Activated naive CD8-positive, alpha-beta T cell treated with anti-CD3 and anti-CD28 coated beads for 36 hours (primary cell): ENCODE measurements around the gene TCP11. TPM values are rescaled to one million over a fixed set of nuclear protein-coding genes. Genes with fewer than 3 reads are reported as not detected.

Experiments used
- DNase-seq: peaks from one replicate; pipeline ENCODE4 v3.0.0; 2021
- H3K27ac Mint-ChIP-seq: one replicate; pipeline ENCODE4 v1.8.0; 2022; ENCODE audit warnings: mild to moderate bottlenecking, moderate library complexity, mixed read lengths
- H3K27me3 Mint-ChIP-seq: one replicate; pipeline ENCODE4 v1.8.0; 2022; ENCODE audit warnings: mild to moderate bottlenecking, mixed read lengths
- H3K36me3 Mint-ChIP-seq: one replicate; pipeline ENCODE4 v1.8.0; 2021; ENCODE audit warnings: mild to moderate bottlenecking, mixed read lengths
- H3K4me1 Mint-ChIP-seq: one replicate; pipeline ENCODE4 v1.8.0; 2021; ENCODE audit warnings: mixed read lengths
- H3K4me3 Mint-ChIP-seq: one replicate; pipeline ENCODE4 v1.8.0; 2022; ENCODE audit warnings: mild to moderate bottlenecking, moderate library complexity, mixed read lengths
- H3K9me3 Mint-ChIP-seq: one replicate; pipeline ENCODE4 v1.8.0; 2022; ENCODE audit warnings: mixed read lengths
- total RNA-seq, 2 experiments: library from RNA; stranded (reverse); gene quantifications; one replicate each; pipeline ENCODE4 v1.2.3, GENCODE V29; 2021

The TCP11 gene
- total RNA-seq, 2 experiments from 2014 or later: not detected

DNA sequence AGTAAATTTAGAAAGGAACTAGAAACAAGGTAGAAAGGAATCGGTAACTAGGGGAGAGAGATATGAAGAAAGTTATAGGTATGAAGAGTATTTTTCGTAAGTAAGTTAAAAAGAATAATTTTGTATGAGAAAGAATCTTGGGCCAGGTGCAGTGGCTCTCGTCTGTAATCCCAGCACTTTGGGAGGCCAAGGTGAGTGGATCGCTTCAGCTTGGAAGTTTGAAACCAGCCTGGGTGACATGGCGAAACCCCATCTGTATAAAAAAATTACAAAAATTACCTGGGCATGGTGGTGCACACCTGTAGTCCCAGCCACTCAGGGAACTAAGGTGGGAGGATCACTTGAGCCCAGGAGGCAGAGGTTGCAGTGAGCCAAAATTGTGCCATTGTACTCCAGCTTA, 42.0 kb downstream of the TCP11 start:
- H3K4me1 Mint-ChIP-seq: no peaks in the 10 kb centered on the region
- no peak overlapping the region for H3K4me3 Mint-ChIP-seq
- H3K9me3 Mint-ChIP-seq: no peaks in the 10 kb centered on the region
- no peak for DNase-seq
- no peaks in the 10 kb centered on the region for H3K27me3 Mint-ChIP-seq
- H3K36me3 Mint-ChIP-seq: no peaks in the 10 kb centered on the region
- H3K27ac Mint-ChIP-seq: no peak overlapping the region

- no peak overlapping the region for H3K4me3 Mint-ChIP-seq
- no peaks in the 10 kb centered on the region for H3K4me1 Mint-ChIP-seq
- DNase-seq: no peak
- H3K27me3 Mint-ChIP-seq: no peaks in the 10 kb centered on the region
- H3K27ac Mint-ChIP-seq: no peak overlapping the region
- no peaks in the 10 kb centered on the region for H3K9me3 Mint-ChIP-seq
- no peaks in the 10 kb centered on the region for H3K36me3 Mint-ChIP-seq
Measured at GRCh38 chr6:35096129-35096862, 44.8 kb downstream of the TCP11 start.

GRCh38 chr6:35094183-35094582, 47.0 kb downstream of the TCP11 start:
- Mint-ChIP-seq H3K36me3 (no peaks in the 10 kb centered on the region), H3K27me3 (no peaks in the 10 kb centered on the region), H3K27ac (no peak overlapping the region), H3K4me3 (no peak overlapping the region), H3K4me1 (no peaks in the 10 kb centered on the region), H3K9me3 (no peaks in the 10 kb centered on the region)
- DNase-seq: no peak

DNA sequence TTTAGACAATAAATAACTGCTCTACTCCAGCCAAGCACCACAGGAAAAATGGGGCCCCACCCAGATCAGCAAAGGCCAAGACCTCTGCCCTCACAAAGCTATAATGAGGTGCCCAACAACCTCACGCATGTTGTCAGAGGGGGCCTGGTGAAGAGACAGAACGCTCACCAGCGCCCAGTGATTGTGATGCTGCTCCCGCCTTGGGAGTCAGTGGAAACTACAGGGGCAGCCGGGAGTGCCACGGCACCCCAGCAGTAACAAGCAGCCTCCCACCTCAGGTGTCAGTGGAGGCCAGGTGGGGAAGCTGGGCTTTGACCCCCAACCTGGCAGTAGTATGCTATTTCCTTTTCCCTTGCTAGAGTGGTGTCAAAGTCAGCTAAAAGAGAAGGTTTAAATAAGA, 47.4 kb downstream of the TCP11 start:
- H3K4me3 Mint-ChIP-seq: no peak overlapping the region
- no peaks in the 10 kb centered on the region for H3K4me1 Mint-ChIP-seq
- H3K36me3 Mint-ChIP-seq: no peaks in the 10 kb centered on the region
- DNase-seq: no peak
- H3K27ac Mint-ChIP-seq: no peak overlapping the region
- no peaks in the 10 kb centered on the region for H3K27me3 Mint-ChIP-seq
- H3K9me3 Mint-ChIP-seq: no peaks in the 10 kb centered on the region

- peaks cover 3% of the 10 kb centered on the region for H3K36me3 Mint-ChIP-seq
- H3K9me3 Mint-ChIP-seq: no peaks in the 10 kb centered on the region
- H3K27me3 Mint-ChIP-seq: no peaks in the 10 kb centered on the region
- H3K27ac Mint-ChIP-seq: no peak overlapping the region
- H3K4me3 Mint-ChIP-seq: no peak overlapping the region
- no peaks in the 10 kb centered on the region for H3K4me1 Mint-ChIP-seq
- no peak for DNase-seq
Measured at GRCh38 chr6:35093118-35093445, 48.1 kb downstream of the TCP11 start.

DNA sequence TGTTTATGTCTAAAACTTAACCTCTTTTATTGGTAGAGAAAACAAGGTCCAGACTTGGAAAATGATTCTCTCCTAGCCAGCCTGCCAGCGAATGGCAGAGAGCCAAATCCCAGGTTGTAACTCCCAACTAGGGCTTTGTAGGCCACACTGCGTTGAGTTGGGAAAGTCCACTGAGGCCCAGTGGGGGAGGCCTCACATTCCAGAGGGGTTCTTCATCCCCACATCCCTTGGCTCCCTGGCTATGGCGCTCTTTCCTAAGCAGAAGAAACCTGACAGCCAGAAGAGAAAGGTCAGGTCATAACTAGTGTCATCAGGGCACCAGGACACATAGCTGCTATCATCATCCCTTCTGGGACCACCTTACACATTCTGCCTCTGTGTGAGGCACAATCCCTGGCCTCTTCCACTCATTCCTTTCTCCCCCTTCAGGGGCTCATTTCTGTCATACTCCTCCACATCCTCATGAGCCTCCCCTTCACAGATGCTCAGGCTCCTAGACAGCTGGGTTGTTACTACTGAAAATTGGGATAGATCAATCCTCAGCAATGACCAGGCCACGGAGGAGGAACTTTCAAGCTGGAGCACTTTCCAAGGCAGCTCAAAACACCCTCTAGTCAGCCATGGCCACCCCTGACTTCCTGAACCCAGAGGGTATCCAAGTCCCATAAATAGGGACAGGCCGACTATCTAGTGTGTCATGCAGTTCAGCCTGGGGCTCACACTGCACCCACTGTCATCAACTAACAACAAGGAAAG, 48.6 kb downstream of the TCP11 start:
- Mint-ChIP-seq H3K4me1 (no peaks in the 10 kb centered on the region), H3K27me3 (no peaks in the 10 kb centered on the region), H3K9me3 (no peaks in the 10 kb centered on the region), H3K4me3 (no peak overlapping the region), H3K36me3 (peaks cover 3% of the 10 kb centered on the region), H3K27ac (no peak overlapping the region)
- no peak for DNase-seq

GRCh38 chr6:35091346-35092083, 49.6 kb downstream of the TCP11 start:
- Mint-ChIP-seq H3K27me3 (no peaks in the 10 kb centered on the region), H3K4me3 (no peak overlapping the region), H3K4me1 (no peaks in the 10 kb centered on the region), H3K36me3 (peaks cover 3% of the 10 kb centered on the region), H3K9me3 (no peaks in the 10 kb centered on the region), H3K27ac (no peak overlapping the region)
- DNase-seq: no peak

- H3K36me3 Mint-ChIP-seq: peaks cover 3% of the 10 kb centered on the region
- no peak for DNase-seq
- no peak overlapping the region for H3K27ac Mint-ChIP-seq
- no peaks in the 10 kb centered on the region for H3K9me3 Mint-ChIP-seq
- no peak overlapping the region for H3K4me3 Mint-ChIP-seq
- no peaks in the 10 kb centered on the region for H3K4me1 Mint-ChIP-seq
- no peaks in the 10 kb centered on the region for H3K27me3 Mint-ChIP-seq
Measured at GRCh38 chr6:35090734-35091133, 50.4 kb downstream of the TCP11 start.

GRCh38 chr6:35089935-35090505, 51.1 kb downstream of the TCP11 start:
- no peaks in the 10 kb centered on the region for H3K9me3 Mint-ChIP-seq
- H3K27ac Mint-ChIP-seq: no peak overlapping the region

GRCh38 chr6:35089216-35089934, 51.8 kb downstream of the TCP11 start:
- H3K36me3 Mint-ChIP-seq: peaks cover 3% of the 10 kb centered on the region
- no peaks in the 10 kb centered on the region for H3K9me3 Mint-ChIP-seq
- no peak overlapping the region for H3K27ac Mint-ChIP-seq
- no peak for DNase-seq
- no peak overlapping the region for H3K4me3 Mint-ChIP-seq
- H3K4me1 Mint-ChIP-seq: no peaks in the 10 kb centered on the region
- no peaks in the 10 kb centered on the region for H3K27me3 Mint-ChIP-seq

More at GRCh38 chr6:35089935-35090505, 51.1 kb downstream of the TCP11 start:
- Mint-ChIP-seq H3K36me3 (peaks cover 3% of the 10 kb centered on the region), H3K27me3 (no peaks in the 10 kb centered on the region), H3K4me1 (no peaks in the 10 kb centered on the region), H3K4me3 (no peak overlapping the region)
- DNase-seq: no peak

DNA sequence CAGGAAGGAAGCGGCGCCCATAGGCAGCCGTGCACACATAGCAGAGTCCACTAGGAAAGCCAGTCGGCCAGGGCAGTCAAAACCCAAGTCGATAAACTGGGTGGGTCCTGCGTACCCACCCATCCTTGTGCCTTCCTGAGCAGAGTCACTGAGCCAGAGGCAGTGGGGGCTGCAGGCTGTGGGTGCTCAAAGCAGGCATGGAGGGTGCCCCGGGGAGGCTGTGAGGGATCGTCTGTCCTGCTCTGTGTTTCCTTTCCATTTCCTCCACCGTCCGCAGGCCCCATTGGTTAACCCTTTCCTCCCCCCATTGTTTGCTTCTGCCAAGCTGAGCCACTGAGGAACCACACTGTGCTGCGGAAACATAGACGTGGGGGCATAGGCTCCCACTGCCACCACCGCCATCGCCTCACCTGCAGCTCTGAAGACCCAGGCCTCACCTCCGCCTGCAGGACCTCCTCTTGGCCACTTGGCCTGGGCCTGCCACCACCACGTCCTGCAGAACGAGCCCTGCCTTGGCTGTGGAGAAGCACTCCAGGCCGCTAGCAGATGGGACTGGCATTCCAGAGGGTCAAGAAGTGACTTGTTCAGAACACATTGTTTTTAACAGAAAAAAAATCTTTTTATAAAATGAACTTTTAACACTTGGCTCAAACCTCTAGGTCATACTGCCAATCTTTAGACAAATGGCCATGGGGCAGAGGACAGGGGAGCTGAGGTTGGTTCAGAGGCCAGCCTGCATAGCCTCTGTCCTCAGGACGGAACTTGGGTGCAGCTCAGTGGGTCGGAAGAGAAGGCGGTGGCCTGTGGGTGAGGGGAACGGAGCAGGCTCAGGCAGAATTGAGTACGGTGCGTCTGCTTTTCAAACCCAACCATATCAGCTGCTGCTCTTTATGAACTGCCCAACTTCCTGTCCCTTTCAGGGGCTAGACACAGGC, 52.6 kb downstream of the TCP11 start:
- H3K4me1 Mint-ChIP-seq: no peaks in the 10 kb centered on the region
- H3K36me3 Mint-ChIP-seq: peaks cover 3% of the 10 kb centered on the region
- H3K4me3 Mint-ChIP-seq: no peak overlapping the region
- H3K27ac Mint-ChIP-seq: no peak overlapping the region
- no peak for DNase-seq
- no peaks in the 10 kb centered on the region for H3K9me3 Mint-ChIP-seq
- no peaks in the 10 kb centered on the region for H3K27me3 Mint-ChIP-seq

DNA sequence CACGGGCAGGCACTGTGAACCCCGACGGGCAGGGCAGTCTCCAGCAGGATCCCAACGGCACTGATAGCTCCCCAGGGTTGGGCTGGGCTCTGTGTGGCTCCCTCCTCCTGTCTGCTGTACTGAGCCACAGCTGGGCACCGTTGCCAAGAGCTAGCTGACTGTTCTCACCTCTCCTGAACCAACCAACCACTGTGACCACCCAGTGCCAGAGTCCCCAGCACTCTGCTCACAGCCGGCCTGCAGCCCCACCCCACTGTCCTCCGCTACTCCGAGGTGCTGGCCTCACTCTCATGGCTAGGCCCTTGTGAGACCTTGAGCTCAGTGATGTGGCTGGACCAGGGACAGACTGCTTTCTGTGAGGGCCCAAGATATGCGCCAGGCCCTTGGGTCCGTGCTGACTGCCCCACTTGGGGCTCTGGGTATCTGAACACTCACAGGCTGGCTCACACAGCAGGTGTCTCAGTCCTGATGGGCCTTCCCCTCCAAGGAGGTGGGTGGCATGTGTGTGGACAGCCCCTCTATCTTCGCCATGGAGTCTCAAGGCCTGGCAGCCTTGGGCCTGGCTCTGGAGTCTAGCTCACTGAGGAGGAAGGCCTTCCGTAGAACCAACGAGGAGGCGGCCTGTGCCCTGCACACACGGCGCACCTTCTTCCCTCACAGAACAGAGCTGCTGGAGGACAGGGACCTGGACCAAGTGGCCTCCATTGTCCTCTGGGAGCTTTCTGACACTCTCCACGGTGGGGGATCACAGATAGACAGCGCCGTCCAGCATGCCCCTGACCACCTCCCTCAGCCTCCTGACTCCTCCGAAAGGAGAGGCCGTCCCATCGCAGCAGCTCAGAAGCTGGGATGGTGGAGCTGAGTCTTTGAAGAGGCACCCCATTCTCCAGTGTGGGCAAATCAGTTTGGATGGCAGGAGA, 53.5 kb downstream of the TCP11 start:
- H3K4me3 Mint-ChIP-seq: no peak overlapping the region
- H3K27me3 Mint-ChIP-seq: no peaks in the 10 kb centered on the region
- DNase-seq: no peak
- no peaks in the 10 kb centered on the region for H3K4me1 Mint-ChIP-seq
- H3K27ac Mint-ChIP-seq: no peak overlapping the region
- H3K36me3 Mint-ChIP-seq: peaks cover 3% of the 10 kb centered on the region
- no peaks in the 10 kb centered on the region for H3K9me3 Mint-ChIP-seq
